Erythroblast (primary cell): ENCODE measurements around the gene BCO1.

ENCODE experiments used
- GATA1 ChIP-seq: IDR thresholded peaks from 2 replicates; pipeline ENCODE4 v1.6.1; 2011; ENCODE audit warnings: low read depth, mild to moderate bottlenecking, control low read depth, low read length, moderate library complexity
- POLR2A ChIP-seq: IDR thresholded peaks from 2 replicates; pipeline ENCODE4 v1.6.1; 2011; ENCODE audit warnings: mild to moderate bottlenecking, low read length

GRCh38 chr16:81195885-81196534, 42.5 kb upstream of the BCO1 start:
- TF ChIP-seq POLR2A (no peak), GATA1 (no peak)
